Gastroesophageal sphincter (tissue), 3 donors: Measurements from ENCODE around the gene PNKD.

Experiments
- CTCF ChIP-seq, 4 experiments: fragments of 200-600 bp in 2 of 4; fragments of 450-650 bp in 2 of 4; sonication (generic) in 1 of 4; IDR thresholded peaks; one replicate each; pipeline ENCODE4 v1.5.1; 2017 to 2019; ENCODE audit warnings: antibody characterized with exemption in 4 of 4, mild to moderate bottlenecking in 2 of 4, moderate library complexity in 2 of 4
- EP300 ChIP-seq: sonication (generic); formaldehyde crosslinking; IDR thresholded peaks from one replicate; pipeline ENCODE4 v1.6.1; 2017; ENCODE audit warnings: antibody characterized with exemption, mild to moderate bottlenecking
- POLR2A ChIP-seq, 2 donors: fragments of 450-650 bp; IDR thresholded peaks; one replicate each; pipeline ENCODE4 v1.6.1; 2017; ENCODE audit warnings: antibody characterized with exemption in 2 of 2, mild to moderate bottlenecking in 2 of 2, moderate library complexity in 1 of 2
- POLR2AphosphoS5 ChIP-seq: sonication (generic); formaldehyde crosslinking; IDR thresholded peaks from one replicate; pipeline ENCODE4 v1.6.1; 2017; ENCODE audit warnings: antibody characterized with exemption

GRCh38 chr2:218370410-218371063, 100.2 kb downstream of the PNKD start:
- TF ChIP-seq CTCF (IDR thresholded peaks at IDR 0.05) (no peak), POLR2A (IDR thresholded peaks at IDR 0.05) (no peak), POLR2AphosphoS5 (peak; percentile 69), EP300 (no peak)
